ENCODE results near the gene ALG2. TPM values are rescaled to one million over a fixed set of nuclear protein-coding genes. Genes with fewer than 3 reads are reported as not detected.

Gene ALG2
- total RNA-seq, 1 donor from 2014 or later: 17.1 TPM

DNA sequence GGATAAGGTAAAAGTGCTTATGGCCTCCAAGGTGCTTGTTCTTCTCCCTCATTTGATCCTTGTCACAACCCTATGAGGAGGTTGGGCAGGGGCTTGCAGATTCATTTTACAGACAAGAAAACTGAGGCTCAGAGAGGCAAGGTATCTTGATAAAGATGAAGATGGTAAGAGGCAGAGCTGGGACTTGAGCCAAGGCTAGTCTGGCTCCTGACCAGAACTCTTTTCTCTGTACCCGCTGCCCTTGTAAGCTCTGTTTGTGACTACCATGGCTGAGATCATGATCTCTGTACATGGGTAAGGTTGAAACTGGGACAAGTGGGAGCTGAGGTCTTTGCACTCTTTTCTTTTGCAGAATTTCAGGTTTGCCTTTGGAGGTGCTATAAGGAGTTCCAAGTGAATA, 33.9 kb upstream of the ALG2 start:
- Histone ChIP-seq H3K9me3 (no peaks in the 10 kb centered on the region), H3K27ac (no peak overlapping the region), H3K27me3 (no peaks in the 10 kb centered on the region), H3K4me1 (no peaks in the 10 kb centered on the region), H3K36me3 (no peaks in the 10 kb centered on the region), H3K4me3 (no peak overlapping the region)
- TF ChIP-seq, protein P1, sequence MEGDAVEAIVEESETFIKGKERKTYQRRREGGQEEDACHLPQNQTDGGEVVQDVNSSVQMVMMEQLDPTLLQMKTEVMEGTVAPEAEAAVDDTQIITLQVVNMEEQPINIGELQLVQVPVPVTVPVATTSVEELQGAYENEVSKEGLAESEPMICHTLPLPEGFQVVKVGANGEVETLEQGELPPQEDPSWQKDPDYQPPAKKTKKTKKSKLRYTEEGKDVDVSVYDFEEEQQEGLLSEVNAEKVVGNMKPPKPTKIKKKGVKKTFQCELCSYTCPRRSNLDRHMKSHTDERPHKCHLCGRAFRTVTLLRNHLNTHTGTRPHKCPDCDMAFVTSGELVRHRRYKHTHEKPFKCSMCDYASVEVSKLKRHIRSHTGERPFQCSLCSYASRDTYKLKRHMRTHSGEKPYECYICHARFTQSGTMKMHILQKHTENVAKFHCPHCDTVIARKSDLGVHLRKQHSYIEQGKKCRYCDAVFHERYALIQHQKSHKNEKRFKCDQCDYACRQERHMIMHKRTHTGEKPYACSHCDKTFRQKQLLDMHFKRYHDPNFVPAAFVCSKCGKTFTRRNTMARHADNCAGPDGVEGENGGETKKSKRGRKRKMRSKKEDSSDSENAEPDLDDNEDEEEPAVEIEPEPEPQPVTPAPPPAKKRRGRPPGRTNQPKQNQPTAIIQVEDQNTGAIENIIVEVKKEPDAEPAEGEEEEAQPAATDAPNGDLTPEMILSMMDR (IDR thresholded peaks at IDR 0.05): no peak
- no peak for DNase-seq (ENCODE audit: low spot score in 2 of 2)
- intact Hi-C loops (cut with DNase I): no loop called here

DNA sequence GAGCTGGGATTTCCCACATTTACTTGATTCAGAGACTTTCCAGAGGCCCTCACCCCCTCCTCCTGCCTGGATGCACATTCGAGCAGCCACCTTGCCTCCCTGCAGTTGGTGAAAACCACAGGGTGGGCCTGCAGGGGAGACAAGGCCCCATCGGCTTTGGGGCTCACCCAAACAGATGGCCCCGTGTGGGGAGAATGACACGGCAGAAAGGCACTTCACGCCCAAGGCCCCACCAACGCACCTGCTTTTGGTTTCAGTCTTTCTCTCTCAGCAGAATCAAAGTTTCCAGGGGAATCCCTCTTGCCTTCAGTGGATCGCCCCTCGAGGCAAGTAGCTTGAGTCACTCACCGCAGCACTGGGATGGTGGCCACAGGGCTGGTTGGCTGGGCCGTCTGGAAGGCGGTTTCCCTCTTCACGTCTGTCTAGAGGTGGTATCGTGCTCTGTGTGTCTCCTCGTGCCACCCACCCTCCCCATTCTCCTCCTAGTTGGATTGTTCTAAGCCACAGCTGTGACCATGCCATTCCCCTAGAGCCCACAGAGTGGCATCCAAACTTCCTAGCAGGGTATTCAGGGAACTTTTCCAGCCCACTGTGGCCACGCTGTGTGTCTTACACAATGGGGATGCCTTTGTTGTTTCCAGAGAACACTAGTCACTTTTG, 32.2 kb upstream of the ALG2 start:
- no peaks in the 10 kb centered on the region for H3K36me3 ChIP-seq
- DNase-seq (ENCODE audit: low spot score in 2 of 2): no peak
- intact Hi-C loops (cut with DNase I): no loop called here
- H3K4me1 ChIP-seq: no peaks in the 10 kb centered on the region
- no peaks in the 10 kb centered on the region for H3K9me3 ChIP-seq
- TF ChIP-seq, protein P1 (IDR thresholded peaks at IDR 0.05): no peak
- H3K27ac ChIP-seq: no peak overlapping the region
- no peak overlapping the region for H3K4me3 ChIP-seq
- H3K27me3 ChIP-seq: no peaks in the 10 kb centered on the region

DNA sequence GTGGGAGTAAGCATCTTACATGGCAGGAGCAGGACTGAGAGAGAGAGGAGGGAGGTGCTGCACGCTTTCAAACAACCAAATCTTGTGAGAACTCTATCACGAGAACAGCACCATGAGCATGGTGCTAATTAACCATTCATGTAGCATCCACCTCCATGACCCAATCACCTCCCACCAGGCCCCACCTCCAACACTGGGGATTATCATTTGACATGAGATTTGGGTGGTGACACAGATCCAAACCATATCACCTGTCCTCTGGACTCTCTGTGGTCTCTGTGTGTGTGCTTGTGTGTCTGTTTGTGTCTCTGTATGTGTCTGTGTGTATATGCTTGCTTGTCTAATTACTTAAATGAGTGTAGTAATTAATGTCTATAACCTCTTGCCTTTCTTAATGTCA, 31.4 kb upstream of the ALG2 start:
- no peaks in the 10 kb centered on the region for H3K9me3 ChIP-seq
- no peak overlapping the region for H3K4me3 ChIP-seq
- DNase-seq (ENCODE audit: low spot score in 2 of 2): no peak
- H3K27me3 ChIP-seq: no peaks in the 10 kb centered on the region
- no peaks in the 10 kb centered on the region for H3K4me1 ChIP-seq
- TF ChIP-seq, protein P1 (IDR thresholded peaks at IDR 0.05): no peak
- intact Hi-C loops (cut with DNase I): no loop called here
- no peak overlapping the region for H3K27ac ChIP-seq
- H3K36me3 ChIP-seq: no peaks in the 10 kb centered on the region

DNA sequence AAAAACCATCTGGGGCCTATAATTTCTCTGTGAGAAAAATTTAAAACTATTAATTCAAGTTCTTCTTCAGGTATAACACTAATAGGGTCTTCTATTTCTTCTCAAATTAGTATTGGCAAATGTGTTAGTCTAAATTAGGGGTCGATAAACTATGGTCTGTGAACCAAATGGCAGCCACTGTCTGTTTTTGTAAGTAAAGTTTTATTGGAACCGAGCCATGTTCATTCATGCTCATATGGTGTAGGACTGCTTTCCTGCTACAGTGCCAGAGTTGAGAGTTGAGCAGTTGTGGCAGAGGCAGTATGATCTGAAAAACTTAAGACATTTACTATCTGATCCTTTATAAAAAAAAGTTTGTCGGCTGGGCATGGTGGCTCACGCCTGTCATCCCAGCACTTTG, 29.4 kb upstream of the ALG2 start:
- no peaks in the 10 kb centered on the region for H3K27me3 ChIP-seq

DNA sequence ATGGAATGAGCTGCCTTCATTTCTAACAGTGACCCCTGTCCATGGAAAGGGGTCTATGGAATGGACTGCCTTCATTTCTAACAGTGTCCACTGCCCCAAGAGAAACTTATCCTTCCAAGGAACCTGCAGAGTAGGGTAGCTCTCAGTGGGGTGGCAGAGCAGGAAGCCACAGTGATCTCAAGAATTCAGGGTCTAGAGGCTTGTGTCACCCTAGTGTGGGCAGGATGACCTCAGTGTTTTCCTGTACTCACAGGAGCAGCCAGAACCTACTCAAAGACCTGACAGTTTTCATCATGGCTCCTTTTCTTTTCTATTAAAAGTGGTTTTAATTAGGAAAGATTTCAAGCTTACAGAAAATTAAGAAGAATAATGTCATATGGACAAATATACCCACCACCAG, 27.9 kb upstream of the ALG2 start:
- Histone ChIP-seq H3K4me3 (no peak overlapping the region), H3K27me3 (no peaks in the 10 kb centered on the region), H3K9me3 (no peaks in the 10 kb centered on the region), H3K4me1 (no peaks in the 10 kb centered on the region), H3K27ac (no peak overlapping the region), H3K36me3 (no peaks in the 10 kb centered on the region)
- TF ChIP-seq, protein P1 (IDR thresholded peaks at IDR 0.05): no peak
- DNase-seq (ENCODE audit: low spot score in 2 of 2): no peak
- intact Hi-C loops (cut with DNase I): no loop called here

More for the DNA sequence above, 29.4 kb upstream of the ALG2 start:
- DNase-seq (ENCODE audit: low spot score in 2 of 2): no peak
- Histone ChIP-seq H3K4me1 (no peaks in the 10 kb centered on the region), H3K9me3 (no peaks in the 10 kb centered on the region), H3K27ac (no peak overlapping the region), H3K36me3 (no peaks in the 10 kb centered on the region), H3K4me3 (no peak overlapping the region)
- intact Hi-C loops (cut with DNase I): no loop called here
- TF ChIP-seq, protein P1 (IDR thresholded peaks at IDR 0.05): no peak
